NOMO-1 (cell line): Measurements from ENCODE around the gene PSMB8.
"Not testable (repeated sequence)": the region's sequence is repeated elsewhere in the genome, so short reads cannot be mapped to it uniquely, and the experiment has no call there.

Source experiments
- DNase-seq, 2 experiments: peaks; one replicate each; lab custom pipeline; 2025; ENCODE audit not compliant: unreplicated experiment in 2 of 2; lab: John Stamatoyannopoulos, UW

Gene PSMB8

DNA sequence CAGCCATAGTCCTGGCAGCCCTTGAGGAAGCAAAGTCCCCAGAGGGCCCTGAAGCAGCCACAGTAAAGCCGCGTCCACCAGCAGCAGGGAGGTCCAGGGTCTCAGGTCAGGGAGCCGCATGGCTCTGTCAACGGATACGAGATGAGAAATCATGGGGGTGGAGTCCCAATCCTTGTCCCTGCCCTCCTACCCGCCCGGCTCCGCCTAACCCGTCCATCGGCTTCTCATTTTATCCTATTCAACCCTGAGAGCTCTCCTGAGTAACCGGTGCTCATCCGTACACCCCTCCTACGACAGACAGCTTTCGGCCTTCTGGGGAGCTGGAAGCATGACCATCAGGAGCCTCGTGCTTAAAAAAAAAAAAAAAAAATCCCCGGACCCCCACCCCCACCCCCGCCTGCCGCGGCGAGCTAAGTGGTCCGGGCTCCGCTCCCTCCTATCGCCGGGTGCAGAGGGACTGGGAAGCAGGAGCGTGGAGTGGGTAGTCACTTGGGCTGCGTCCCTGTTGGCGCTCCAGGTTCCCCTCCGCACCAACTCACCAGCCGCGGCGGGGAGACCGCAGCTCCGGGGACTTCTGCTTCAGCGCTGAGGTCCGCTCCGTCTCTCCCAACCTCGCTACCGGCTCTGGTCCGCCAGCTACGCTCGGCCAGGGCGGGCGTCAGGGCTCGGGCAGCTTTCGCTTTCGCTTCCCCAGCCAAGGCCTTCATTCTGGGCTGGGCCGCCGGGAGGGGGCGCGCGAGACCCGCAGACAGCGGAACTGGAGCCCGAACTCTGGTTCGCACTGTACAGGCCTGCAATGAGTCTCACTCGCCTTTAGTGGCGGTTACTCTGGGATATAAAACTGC lies 5.5 kb downstream of the PSMB8 start, which contains the start of gene TAP2:
Gene TAP2, minus strand, starts transcription at position 626 of the 845 bp plus-strand sequence. Its CDS starts 506 bp downstream, at position 120.
- peak; percentile 91 to 95 for DNase-seq

DNA sequence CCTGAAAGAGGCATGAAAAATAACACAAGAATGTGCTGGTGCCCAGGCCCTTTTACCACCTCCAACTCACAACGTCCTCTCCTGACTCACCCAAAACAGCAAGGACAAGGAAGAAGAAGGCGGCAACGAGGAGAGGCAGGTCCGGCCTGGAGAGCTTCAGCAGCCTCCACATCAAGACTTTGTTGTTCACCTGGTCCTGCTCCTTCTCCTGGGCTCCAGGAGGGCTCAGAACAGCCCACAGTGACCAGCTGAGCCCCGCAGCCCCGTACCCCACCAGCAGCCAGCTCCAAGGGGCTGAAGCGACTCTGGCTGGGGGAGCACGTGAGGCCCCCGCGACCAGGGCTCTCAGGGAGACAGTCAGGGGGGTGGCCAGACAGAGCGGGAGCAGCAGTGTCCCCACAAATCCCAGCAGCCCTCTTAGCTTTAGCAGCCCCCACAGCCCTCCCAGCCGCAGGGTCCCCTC lies 6.2 kb downstream of the PSMB8 start:
- DNase-seq, result no peak

DNA sequence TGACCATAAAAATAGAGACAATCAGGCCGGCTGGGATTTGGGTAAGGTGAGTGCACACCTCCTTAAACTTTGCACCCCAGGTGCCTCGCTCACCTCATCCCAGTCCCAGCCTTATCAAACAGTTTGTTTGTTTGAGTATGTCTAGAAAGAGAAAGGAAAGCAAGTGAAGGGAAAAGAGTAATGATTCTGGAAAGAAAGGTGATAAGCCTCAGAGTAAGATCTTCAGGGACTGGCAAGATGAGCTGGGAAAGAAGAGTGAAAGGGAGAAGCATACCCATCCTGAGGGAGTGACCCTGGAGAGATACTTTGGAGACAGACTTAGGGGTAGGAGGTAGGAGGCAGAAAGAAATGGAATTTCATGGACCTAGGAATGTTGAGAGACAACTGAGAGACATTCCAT lies 7.0 kb downstream of the PSMB8 start:
- no peak for DNase-seq

DNA sequence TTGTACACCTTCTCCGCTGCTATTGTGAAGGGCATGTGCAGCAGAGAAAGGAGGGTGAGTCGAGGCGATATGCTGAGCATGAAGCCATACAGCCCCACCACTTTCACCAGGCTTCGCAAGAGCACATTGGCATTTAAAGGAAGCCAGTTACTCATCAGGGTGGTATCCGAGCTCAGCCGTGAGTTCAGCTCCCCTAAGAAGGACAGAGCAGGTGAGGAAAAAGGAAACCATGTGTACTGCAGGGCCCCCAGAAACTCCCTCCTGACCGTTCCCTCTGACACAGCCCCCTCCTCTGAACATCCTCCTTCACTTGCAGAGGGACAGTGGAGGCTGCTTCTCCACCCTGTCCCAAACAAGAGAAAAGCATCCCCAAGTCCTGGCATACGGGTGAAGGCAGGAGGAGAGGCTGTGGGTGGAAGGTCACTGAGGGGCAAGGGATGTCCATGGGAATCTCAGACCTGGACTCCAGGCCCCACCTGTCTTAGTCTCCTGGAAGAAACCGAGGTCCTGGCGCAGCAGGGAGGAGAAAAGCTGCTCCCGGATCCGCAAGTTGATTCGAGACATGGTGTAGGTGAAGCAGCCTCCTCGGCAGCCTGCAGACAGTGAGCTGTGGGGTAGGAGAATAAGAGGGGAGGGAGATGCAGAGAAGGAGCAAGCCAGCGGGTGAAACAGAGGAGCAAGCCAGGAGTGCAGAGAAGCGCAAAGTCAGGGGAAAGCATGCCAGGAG lies 8.5 kb downstream of the PSMB8 start:
- no peak for DNase-seq

DNA sequence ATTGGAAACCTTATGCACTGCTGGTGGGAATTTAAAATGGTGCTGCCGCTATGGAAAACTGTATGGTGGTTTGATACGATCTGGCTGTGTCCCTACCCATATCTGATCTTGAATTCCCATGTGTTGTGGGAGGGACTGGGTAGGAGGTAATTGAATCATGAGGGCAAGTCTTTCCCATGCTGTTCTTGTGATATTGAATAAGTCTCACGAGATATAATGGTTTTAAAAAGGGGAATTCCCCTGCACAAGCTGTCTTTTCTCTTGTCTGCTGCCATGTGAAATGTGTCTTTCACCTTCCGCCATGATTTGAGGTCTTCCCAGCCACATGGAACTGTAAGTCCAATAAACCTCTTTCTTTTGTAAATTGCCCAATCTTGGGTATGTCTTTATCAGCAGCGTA lies 10.2 kb downstream of the PSMB8 start:
- no peak for DNase-seq

DNA sequence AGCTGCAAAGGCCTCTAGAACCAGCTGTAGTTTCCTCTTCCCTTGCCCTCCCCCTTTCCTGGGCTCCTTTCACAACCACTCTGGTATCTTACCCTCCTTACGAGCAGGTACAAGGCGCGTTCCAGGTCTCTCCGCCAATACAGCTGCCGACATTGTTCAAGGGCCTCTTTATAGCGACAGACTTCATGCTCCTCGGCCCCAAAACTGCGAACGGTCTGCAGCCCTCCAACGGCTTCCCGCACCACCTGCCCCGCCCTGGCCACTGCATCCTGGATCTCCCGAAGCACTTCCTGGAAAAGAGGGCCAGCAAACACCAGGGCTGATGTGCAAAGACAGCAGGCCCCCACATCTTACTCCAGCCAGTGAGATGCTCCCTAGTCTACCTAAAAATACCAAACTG lies 11.3 kb downstream of the PSMB8 start:
- no peak for DNase-seq

DNA sequence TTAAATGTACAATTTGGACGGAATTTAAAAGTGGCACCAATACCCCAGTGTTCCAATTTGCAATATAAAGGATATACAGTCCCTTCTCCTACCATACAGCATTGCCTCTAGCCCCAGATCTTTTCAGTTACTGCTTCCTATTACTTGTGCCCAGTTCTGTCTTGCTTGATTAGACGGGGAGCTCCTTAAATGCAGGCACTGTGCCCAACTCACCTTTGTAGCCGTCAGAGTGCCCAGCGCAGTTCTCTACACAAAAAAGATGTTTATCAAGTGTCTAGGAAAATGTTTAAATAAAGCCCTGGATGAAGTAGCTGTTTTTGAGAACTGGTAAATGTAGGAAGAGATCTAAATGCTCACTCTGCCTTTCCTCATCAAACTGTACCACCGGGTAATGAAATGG lies 12.9 kb downstream of the PSMB8 start:
- no peak for DNase-seq

DNA sequence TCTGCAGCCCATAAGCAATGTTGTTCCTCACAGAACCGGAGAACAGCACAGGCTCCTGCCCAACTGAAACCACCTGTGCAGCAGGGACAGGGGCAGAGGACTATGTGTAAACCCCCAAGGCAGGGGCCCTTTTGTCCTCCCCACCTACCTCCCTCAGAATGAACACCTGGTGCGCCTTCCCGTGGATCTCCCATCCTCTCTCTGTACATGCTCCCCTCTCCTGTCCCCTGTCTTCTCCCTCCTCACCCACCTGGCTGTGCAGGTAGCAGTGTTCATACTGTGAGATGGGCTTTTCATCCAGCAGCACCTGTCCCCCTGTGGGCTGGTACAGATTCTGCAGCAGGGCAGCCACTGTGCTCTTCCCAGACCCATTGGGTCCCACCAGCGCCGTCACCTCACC lies 13.8 kb downstream of the PSMB8 start:
- DNase-seq, result no peak

DNA sequence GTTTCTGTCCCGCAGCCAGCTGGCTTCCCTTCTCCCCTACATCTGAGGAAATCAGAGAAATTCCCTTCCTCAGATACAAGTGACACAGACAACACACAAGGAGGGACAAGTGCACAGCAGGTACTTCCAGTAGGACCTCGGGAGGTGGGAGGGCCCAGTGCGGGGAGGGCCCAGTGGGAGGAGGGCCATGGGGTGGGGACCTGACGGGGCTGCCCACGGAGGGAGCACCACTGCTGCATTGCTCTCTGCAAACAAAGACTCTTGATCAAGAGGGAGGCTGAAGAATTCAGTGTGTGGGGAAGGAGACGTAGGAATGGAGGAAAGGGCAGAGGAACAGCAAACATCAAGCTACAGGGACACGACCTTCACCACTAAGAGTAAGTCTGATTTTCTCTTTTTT lies 14.4 kb downstream of the PSMB8 start:
- DNase-seq, result no peak

DNA sequence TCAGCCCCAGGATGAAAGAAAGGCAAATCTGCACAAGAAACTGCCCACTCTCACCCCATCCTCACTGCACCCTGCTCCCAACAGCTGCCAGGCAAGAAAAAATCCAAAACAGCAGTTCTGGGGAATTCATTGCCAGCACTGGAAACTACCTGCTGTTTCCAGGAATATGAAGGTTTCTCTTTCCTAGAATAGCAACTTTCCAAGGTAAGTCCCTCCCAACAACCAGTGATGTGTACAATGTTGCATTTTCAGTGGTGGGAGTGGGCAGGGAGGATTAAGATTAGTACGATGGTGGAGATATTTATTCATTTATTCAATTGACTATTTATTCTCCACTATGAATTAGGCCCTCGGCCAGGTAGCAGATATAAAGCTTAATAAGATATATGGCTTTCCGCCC lies 16.8 kb downstream of the PSMB8 start:
- no peak for DNase-seq

DNA sequence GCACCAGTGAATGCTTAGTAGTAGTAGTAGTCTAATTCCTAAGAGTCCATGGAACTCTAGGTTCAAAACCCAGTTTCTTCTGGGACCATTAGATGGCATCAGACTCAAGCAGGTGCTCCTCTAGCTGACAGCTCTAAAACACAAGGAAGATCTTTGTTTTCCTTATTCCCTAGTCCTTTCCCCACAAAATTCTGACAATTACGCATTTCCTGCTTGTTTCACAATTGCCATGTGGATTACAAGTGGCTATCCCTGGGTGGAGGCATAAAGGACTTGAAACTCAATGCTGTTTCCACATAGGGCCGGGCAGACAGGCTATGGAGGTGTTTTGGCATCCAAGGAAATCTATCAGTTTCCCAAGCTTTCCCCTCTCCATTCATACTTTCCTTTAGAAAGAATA lies 17.9 kb downstream of the PSMB8 start:
- DNase-seq, result no peak

DNA sequence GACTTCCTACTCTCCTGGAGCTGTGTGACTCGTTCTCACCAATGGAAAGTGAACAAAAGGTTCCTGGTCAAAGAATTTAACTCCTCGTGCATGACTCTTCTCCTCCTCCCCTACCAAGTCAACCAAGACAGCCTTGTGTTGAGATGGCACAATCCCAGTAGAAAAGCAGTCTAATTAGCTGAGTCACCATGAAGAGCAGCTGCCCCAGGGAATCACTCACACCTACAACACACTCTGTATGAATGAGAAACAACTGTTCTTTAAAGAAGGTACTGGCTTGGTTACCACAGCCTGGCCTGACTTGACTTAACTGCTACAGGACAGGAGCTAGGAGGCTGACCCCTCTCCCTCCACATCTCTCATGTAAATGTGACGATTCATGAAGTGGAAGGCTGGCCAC lies 24.1 kb downstream of the PSMB8 start:
- no peak for DNase-seq

DNA sequence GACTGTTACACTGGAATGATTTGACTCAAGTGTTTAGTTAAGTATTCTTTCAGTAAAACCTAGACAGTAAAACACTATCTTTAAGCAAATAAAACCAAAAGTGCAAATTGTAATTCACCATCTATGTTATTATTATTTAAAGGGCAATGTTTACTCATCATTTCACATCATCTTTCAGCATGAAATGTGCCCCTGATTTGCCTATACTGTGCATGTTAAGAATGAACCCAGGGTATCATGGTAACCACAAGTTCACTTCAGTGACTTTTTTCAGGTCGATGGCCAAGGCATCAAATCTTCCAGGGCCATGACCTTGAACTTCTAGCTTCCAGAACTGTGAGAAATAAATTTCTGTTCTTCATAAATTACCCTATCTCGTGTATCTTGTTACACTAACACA lies 25.0 kb downstream of the PSMB8 start:
- no peak for DNase-seq

DNA sequence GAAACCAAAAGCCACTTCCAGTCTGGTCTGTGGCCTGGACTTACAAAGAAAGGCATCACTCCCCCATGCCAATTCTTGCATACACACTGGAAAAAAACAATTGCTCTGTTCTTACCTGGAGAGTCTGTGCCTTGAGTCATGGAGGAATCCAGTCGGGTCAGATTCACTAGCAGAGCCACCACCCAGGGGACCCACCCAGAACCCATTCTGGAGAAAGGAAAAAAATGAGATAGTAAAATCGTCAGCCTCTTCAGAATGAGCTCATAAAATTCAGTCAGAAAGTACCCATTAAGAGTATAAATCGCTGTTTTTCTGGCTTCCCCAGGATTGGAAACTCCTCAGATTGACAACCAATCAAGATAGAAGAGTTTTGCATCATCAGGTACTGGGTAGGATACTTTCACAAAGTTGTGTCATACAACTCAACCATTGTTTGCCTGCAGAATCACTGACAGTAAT lies 27.1 kb downstream of the PSMB8 start, which contains the start of gene HLA-DOB:
Gene HLA-DOB, minus strand, starts transcription at position 257 of the 459 bp plus-strand sequence. Its CDS starts 51 bp downstream, at position 206.
- peak in 1 of 2 experiments; percentile 55 for DNase-seq

DNA sequence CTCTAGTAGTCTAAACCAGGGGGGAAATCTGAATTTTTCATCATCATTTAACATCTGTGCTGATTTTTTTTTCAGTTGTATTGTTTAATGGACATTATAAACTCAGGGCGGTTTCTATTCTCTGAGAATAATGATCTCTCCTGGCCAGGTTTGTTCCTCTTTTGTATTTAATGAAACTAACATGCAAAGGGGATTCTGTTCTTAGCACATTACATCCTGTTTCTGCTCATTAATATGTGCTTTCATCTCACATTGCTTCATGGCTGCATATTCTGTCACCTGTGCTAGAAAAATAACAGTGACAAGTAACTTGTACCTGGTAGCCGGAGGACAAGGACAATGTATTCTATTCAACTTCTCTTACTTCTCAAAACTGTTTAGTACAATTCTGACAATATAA lies 27.9 kb downstream of the PSMB8 start:
- DNase-seq, result peak; percentile 21 to 82

DNA sequence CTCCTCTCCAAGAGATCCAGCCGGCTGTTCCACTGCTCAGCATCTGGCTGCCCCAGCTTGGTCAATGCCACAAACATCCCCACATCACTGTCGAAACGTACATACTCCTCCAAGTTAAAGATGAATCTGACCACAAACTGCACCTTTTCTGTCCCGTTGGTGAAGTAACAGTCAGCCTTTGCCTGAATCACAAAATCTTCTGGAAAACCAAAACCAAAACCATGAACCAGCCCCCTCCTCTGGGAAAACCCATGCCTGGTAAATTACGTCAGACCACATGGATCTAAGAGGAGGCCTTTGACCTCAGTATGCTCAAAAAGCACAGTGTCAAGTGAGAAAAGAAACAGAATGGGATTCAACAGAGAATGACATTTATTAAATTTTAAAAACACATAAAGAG lies 28.7 kb downstream of the PSMB8 start:
- DNase-seq, result no peak

DNA sequence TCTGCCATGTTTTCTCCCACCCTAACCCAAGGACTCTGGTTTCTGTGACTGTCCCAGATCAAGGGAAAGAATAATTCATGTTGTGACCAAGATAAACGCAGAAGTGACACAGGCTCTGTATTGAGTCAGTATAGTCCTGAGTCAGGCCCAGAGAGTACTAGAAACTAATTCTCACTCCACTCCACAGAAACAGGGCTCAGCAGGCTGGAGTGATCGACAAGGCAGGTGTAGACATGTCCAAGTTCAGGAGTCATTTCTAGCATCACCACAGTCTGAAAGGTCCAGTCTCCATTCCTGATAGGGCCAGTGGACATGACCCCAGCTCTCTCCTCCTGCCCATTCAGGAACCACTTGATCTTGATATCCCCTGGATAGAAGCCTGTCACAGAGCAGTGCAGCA lies 29.7 kb downstream of the PSMB8 start:
- DNase-seq, result no peak

DNA sequence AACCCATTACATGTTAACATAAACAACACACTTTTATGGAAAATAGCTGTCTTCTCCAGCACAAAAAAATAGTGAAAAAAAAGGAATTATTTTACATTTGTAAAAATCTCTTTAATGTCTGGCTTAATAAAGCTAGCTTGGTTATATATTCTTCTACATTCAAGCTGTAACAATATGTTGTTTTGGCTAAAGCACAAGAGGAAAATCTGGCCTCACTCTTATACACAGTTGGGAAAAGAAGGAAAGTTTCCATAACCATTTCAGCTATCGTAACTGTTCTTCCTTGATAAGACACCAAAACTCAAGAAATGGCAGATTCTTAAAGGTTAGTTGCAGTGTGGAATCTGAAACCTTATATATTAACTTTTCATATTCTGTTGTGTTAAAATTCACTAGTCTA lies 34.7 kb downstream of the PSMB8 start:
- no peak for DNase-seq

DNA sequence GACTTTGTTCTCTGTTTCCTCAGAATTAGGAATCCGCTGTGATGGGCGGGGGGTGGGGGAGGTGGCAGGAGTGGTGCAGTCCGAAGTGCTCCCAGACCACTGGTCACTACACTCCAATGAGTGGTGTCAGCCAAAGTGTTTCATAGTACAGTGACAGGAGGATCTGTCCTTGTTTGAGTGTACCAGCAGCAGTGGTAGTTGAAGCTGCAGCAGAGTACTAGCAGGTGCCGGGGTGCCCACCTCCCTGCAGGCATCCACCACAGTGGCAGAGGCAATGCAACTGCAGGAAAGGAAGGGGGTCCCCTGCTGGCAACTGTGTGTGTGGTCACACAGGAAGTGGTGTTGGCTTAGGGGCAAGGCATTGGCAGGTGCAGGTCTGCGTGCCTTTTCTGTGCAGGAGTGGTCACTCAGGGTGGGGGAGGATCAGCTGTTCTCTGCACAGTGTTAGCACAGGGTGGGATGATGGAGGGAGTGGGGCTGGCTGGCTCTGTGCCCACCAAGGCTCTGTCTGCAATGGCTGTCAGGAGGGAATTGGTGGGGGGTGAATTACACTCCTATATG lies 36.7 kb downstream of the PSMB8 start:
- DNase-seq, result no peak

DNA sequence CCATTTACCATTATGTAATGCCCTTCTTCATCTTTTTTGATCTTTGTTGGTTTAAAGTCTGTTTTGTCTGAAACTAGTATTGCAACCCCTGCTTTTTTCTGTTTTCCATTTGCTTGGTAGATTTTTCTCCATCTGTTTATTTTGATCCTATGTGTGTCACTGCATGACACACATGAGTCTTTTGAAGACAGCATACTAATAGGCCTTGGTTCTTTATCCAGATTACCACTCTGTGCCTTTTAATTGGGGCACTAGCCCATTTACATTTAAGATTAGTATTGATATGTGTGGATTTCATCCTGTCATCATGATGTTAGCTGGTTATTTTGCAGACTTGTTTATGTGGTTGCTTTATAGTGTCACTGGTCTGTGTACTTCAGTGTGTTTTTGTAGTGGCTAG lies 38.4 kb downstream of the PSMB8 start:
- not testable (repeated sequence) for DNase-seq

DNA sequence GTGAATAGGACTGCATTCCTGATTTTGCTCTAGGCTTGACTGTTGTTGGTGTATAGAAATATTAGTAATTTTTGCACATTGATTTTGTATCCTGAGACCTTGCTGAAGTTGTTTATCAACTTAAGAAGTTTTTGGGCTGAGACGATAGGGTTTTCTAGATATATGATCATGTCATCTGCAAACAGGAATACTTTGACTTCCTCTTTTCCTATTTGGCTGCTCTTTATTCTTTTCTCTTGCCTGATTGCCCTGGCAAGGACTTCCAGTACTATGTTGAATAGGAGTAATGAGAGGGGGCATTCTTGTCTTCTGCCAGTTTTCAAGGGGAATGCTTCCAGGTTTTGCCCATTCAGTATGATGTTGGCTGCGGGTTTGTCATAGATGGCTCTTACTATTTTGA lies 40.4 kb downstream of the PSMB8 start:
- DNase-seq, result no peak
